CD4-positive, alpha-beta T cell treated with Interleukin-6 for 4 hours (primary cell): Measurements from ENCODE around the gene PHLDA1.
"Not testable (repeated sequence)": the region's sequence is repeated elsewhere in the genome, so short reads cannot be mapped to it uniquely, and the experiment has no call there.

Source experiments
- DNase-seq: peaks from one replicate; pipeline ENCODE4 v3.0.0-alpha.2; 2020; ENCODE audit warnings: mixed read lengths

Gene PHLDA1

GRCh38 chr12:76018111-76018510 lies 13.5 kb downstream of the PHLDA1 start:
- no peak for DNase-seq

- no peak for DNase-seq
Observed at GRCh38 chr12:76014007-76014406, 17.6 kb downstream of the PHLDA1 start.

GRCh38 chr12:76013603-76014002 lies 18.0 kb downstream of the PHLDA1 start:
- DNase-seq = no peak

- DNase-seq = no peak
Observed at GRCh38 chr12:76012644-76013043, 18.9 kb downstream of the PHLDA1 start.

GRCh38 chr12:76010732-76011458 lies 20.7 kb downstream of the PHLDA1 start:
- DNase-seq = no peak

- no peak for DNase-seq
Observed at GRCh38 chr12:76008428-76008827, 23.1 kb downstream of the PHLDA1 start.

- DNase-seq = no peak
Observed at GRCh38 chr12:76007640-76008039, 23.9 kb downstream of the PHLDA1 start.

- DNase-seq = no peak
Observed at GRCh38 chr12:76006028-76006925, 25.3 kb downstream of the PHLDA1 start.

- no peak for DNase-seq
Observed at GRCh38 chr12:76003355-76003638, 28.3 kb downstream of the PHLDA1 start.

- DNase-seq = no peak
Observed at GRCh38 chr12:76002598-76003354, 28.8 kb downstream of the PHLDA1 start.

- no peak for DNase-seq
Observed at GRCh38 chr12:75998292-75999063, 33.1 kb downstream of the PHLDA1 start.

GRCh38 chr12:75997658-75998057 lies 33.9 kb downstream of the PHLDA1 start:
- no peak for DNase-seq

- DNase-seq = no peak
Observed at GRCh38 chr12:75996861-75997447, 34.6 kb downstream of the PHLDA1 start.

- DNase-seq = no peak
Observed at GRCh38 chr12:75995691-75996090, 35.9 kb downstream of the PHLDA1 start.

- no peak for DNase-seq
Observed at GRCh38 chr12:75994069-75994740, 37.4 kb downstream of the PHLDA1 start.

- no peak for DNase-seq
Observed at GRCh38 chr12:75991753-75992152, 39.8 kb downstream of the PHLDA1 start.

- DNase-seq = no peak
Observed at GRCh38 chr12:75990189-75990912, 41.2 kb downstream of the PHLDA1 start.

GRCh38 chr12:75987709-75988108 lies 43.9 kb downstream of the PHLDA1 start:
- not testable (repeated sequence) for DNase-seq

- DNase-seq = no peak
Observed at GRCh38 chr12:75986001-75986746, 45.4 kb downstream of the PHLDA1 start.

GRCh38 chr12:75985566-75985965 lies 46.0 kb downstream of the PHLDA1 start:
- DNase-seq = no peak
